Activated effector memory CD4-positive, alpha-beta T cell treated with anti-CD3 and anti-CD28 coated beads, Interleukin-2, amount 50 U/mL, for 16 hours (primary cell): ENCODE measurements around the gene HSPA9.
"Not testable (repeated sequence)": the region's sequence is repeated elsewhere in the genome, so short reads cannot be mapped to it uniquely, and the experiment has no call there.

Source experiments
- DNase-seq: peaks from one replicate; pipeline ENCODE4 v3.0.0-alpha.2; 2020

HSPA9 gene

DNA sequence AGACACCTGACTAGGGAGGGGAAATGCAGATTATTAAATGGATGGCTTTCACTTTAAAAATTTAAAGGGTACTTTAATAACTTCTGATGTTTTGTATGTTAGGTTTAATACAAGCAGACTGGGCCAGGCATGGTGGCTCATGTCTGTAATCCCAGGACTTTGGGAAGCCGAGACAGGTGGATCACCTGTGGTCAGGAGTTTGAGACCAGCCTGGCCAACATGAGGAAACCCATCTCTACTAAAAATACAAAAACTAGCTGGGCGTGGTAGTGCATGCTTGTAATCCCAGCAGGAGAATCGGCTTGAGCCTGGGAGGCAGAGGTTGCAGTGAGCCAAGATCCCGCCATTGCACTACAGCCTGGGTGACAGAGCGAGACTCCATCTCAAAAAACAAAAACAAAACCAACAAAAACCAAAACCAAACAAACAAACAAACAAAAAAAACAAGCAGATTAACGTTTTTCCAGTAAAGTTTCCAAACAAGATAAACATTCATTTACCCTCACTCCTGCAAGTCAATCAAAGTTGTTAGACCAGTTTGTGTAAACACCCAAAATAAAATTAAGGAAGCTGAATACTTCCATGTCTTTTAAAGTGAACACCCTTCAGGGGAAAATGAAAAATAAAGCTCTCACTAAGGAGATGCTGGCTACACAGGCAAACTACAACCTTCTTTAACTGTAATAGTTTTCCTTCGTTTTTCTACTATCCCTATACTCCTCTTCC lies 46.3 kb downstream of the HSPA9 start:
- DNase-seq, result no peak

DNA sequence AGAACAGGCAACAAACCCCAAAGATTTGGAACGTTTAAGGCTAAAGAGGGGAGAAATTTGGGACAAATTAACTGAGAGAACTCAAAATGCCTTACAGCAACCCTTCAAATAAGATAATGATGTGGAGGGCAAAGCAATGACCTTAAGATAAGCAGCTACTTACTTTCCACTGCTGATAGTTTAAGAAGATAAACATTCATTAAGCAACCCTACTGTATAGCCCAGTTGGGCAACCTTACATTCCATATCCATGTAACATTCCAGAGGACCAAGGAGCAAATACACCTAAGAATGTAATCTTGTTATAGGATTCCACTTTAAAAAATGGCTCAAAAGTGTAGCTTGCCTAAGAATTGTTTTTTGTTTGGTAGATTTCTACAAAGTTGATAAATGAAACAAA lies 47.0 kb downstream of the HSPA9 start:
- no peak for DNase-seq

DNA sequence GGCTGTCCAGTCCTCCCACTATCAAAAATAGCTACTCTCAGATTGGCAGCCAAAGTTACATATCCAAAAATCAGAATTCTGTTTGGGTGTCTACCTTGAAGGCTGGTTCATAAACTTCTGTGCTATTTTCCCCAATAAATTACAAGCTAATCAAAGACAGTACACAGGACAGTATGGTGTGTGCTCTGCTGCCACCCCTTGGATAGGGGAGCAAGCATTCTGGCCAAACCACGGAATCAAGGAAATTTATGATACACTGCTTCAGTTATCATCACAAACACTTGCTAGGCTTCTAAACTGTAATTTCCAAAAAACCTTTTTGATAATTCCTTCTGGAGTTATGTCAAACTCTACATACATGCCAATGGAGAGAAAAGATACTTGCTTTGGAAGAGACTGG lies 48.0 kb downstream of the HSPA9 start:
- DNase-seq, result no peak

DNA sequence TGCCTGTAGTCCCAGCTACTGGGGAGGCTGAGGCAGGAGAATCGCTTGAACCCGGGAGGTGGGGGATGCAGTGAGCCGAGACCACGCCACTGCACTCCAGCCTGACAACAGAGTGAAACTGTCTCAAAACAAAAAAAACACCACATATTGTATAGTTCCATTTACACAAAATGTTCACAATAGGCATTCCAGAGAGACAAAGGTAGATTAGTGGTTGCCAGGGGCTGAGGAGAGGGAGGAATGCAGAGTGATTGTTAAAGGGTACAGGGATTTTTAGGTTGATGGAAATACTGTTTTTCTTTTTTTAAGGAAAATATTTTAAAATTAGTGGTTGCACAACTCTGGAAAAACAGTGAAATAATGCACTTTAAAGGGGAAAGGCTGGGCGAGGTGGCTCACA lies 51.8 kb downstream of the HSPA9 start:
- no peak for DNase-seq

DNA sequence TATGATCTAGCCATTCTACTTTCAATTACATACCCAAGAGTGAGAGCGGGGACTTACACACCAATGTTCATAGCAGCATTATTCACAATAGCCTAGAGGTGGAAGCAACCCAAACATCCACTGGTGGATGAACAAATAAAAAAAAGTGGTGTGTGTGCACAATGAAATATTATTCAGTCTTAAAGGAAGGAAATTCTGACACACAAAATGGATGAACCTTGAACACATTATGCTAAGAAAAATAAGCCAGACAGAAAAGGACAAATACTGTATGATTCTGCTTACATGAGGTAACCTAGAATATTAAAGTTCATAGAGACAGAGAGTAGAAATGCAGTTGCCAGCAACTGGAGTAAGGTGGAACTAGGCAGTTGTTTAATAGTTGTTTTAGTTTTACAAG lies 54.2 kb downstream of the HSPA9 start:
- no peak for DNase-seq

DNA sequence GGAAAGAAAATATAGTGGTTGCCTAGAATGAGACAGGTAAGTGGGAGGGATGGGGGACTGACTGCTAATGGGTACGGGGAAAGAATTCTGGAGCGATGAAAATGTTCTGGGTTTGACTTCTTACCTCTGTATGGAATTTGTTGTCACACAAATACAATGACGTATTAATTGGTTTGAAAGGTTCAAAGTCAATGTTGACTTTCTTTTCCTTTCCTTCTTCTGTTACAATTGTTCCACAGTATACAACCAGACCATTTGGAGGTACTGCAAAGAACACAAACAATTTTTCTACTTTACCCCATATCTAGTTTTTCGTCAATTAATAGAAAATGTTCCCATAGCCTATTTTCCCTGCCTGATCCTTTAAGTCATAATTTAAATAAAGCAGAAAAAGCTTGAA lies 57.8 kb downstream of the HSPA9 start:
- no peak for DNase-seq

DNA sequence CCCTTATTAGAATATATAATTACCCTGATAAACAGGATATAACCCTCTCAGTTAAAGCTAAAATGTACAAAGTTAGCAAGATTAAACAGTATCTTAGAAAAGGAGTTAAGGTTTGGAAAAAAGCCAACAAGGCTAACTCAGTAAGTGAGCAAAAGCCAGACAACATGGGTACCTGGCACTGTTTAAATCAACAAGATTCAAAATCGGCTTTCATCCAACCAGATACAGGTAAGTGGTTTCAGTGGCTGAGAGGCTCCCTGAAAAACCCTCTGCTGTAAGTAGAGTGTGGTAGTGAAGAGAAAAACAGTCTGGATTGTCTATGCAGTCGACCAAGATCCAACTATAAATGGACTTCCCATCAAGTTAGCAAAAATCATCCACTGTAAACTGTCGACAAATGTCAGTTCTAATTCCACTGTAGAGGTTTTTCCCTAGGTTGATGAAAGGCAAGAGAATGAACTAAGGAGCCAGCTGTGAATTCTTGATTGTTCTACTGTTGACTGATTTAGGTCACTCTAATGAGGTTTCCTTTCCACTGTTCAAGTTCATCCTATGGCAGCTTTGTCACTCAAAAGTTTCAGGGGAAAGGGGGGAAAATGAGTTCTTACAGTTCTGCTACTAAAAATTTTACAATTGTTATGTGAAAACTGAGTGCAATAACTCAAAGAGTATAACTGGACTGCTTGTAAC lies 59.5 kb downstream of the HSPA9 start:
- no peak for DNase-seq

DNA sequence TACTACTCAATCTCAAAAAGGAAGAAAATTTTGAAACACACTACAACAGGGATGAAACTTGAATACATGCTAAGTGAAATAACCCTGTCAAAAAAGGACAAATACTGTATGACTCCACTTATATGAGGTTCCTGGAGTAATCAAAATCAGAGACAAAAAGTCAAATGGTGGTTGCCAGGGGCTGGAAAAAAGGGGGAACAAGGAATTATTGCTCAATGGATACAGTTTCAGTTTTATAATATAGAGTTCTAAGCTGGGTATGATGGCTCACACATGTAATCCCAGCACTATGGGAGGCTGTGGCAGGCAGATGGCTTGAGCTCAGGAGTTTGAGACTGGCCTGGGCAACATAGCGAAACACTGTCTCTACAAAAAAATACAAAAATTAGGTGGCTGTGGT lies 61.2 kb downstream of the HSPA9 start:
- DNase-seq, result no peak

DNA sequence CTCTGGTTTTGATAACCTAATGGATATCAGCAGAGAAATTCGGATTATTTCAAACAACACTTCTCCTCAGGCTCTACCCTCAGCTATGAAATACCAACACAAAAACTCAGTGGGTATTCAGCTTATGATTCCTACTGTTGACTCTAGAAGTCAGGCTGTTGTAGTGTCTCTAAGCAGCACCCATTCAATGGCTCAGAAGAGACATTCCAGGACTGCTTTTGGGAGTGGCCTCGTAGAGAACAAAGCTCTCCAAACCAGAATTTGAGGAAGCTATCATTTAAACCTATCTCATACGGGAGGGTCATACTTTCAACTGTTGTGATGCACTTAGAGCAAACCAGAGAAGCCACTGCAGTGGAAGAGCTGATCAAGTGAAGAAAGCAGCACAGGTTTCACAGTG lies 66.2 kb downstream of the HSPA9 start:
- DNase-seq, result no peak

DNA sequence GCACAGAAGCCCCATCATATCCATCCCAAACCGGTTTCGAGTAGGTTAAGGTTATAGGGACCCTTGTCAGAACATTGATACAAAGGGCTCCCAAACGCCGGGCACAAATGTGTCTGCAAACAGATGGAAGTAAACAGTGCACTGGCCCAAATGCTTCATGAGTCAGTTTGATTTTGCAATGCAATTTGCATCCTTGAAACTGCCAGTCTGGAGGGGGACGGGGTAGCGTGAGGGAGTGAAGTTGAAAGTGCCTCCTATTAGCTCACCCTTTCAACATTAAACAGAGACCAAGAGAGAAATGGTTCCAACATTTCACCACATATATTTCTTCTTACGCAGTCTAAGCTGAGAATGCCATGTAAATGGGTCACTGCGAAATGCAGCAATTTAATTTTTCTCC lies 67.7 kb downstream of the HSPA9 start:
- DNase-seq, result not testable (repeated sequence)

DNA sequence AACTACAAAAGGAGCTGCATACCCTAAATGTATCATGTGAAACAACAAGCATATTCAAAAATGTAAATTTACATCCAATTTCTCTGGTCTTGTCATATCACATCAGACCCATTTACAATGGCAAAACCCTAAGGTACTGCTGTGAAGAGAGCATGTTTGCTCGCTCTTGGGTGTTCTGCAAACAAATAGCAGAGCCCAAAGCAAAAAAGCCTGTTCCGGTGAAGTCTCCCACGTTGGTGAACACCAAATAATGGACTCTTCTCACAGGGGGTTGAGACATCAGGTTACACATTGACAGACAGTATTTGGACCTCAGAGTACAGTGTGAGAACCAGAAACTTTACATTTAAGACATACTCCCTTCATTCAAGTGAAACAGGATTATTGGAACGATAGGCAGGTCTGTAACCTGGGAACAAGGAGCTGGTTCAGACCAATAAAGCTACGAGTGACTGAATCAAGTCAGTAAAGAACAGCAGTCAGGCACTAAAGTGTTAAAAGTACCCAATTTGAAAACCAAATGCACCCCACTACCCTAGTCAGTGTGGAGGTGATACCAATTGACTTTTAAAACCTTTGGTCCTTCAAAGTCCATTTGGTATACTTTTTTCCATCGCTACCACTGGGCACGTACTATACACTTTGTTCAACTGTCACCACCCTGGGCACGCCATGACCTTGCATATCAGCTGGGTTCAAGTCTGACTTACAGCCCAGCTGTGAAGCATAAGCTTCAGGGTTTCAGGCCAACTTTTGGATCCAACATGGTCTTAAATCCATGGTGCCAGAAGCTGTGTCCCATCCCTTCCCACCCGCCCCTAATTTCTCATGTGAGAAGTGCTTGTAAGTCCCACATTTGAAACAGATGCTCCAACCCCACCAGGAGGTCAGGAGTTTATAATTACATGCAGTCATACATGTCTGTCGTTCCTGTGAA lies 68.6 kb downstream of the HSPA9 start:
- DNase-seq, result no peak

DNA sequence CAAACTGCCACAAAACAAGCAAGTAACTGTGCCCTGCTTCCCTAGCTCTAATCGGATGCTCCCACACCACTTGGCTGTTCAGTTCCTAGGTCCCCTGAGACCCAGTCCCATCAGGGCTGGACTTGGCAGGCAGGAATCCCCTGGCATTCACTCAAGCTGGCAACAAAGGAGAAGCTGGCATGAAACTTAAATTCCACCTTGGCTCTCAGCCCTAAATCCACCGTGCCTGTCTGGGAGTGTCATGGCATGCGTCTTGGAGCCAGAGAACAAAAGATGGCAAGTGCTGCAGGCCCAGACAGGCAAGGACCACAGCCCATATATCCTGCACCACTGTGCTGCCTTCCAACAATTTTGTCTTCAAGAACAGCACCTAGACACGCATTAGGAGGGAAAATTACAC lies 70.4 kb downstream of the HSPA9 start:
- no peak for DNase-seq
